ENCODE results near the gene XXYLT1. TPM values are rescaled to one million over a fixed set of nuclear protein-coding genes. Genes with fewer than 3 reads are reported as not detected.

Gene XXYLT1
- total and polyA plus RNA-seq, 9 of the 15 experiments (the other 6 are each of a cell fraction or from before 2014, with no cell fraction given) = 1.9 to 18.9 (median 15.0) TPM

- no peak for TF ChIP-seq AFF1 (IDR thresholded peaks at IDR 0.05; ENCODE audit: low read depth in 1 of 2, partially characterized antibody in 2 of 2)
- no peak for TF ChIP-seq ZNF707 (CRISPR knock-in tag; conservative IDR thresholded peaks at IDR 0.05)
- TF ChIP-seq FOXJ3 (CRISPR knock-in tag; IDR thresholded peaks at IDR 0.05) = no peak
- no peak for TF ChIP-seq ZNF23 (CRISPR knock-in tag; IDR thresholded peaks at IDR 0.05)
- TF ChIP-seq ZBTB2 (IDR thresholded peaks at IDR 0.05) = no peak
- no peak for TF ChIP-seq GTF2F1 (IDR thresholded peaks at IDR 0.05; ENCODE audit: low read depth, low read length)
- no peak for TF ChIP-seq TOE1 (IDR thresholded peaks at IDR 0.05; ENCODE audit: borderline replicate concordance)
- no peak for TF ChIP-seq TOE1 (CRISPR knock-in tag; IDR thresholded peaks at IDR 0.05; ENCODE audit: borderline replicate concordance, low read depth)
- peak; percentile 96 for TF ChIP-seq ZNF175 (CRISPR knock-in tag; IDR thresholded peaks at IDR 0.05; ENCODE audit: low read depth)
- TF ChIP-seq ZNF133 (CRISPR knock-in tag; IDR thresholded peaks at IDR 0.05) = no peak
- TF ChIP-seq ZNF445 (CRISPR knock-in tag; IDR thresholded peaks at IDR 0.05; ENCODE audit: low read depth) = no peak
- TF ChIP-seq E2F6 (IDR thresholded peaks at IDR 0.05; ENCODE audit: borderline replicate concordance in 1 of 2, extremely low read depth in 1 of 2, insufficient read depth in 1 of 2, insufficient read length in 1 of 2, low read depth in 1 of 2, low read length in 1 of 2, poor library complexity in 1 of 2, severe bottlenecking in 1 of 2) = no peak
- TF ChIP-seq ZBTB9 (CRISPR knock-in tag; IDR thresholded peaks at IDR 0.05) = peak; percentile 97
- no peak for TF ChIP-seq NCOA2 (IDR thresholded peaks at IDR 0.05; ENCODE audit: partially characterized antibody in 2 of 2)
- no peak for TF ChIP-seq ZNF184 (CRISPR knock-in tag; IDR thresholded peaks at IDR 0.05)
- no peak for TF ChIP-seq ELK1 (CRISPR knock-in tag; IDR thresholded peaks at IDR 0.05)
- TF ChIP-seq EGR1 (conservative IDR thresholded peaks at IDR 0.05) = no peak
- TF ChIP-seq PHB (CRISPR knock-in tag; IDR thresholded peaks at IDR 0.05) = no peak
- no peak for TF ChIP-seq SLC30A9 (CRISPR knock-in tag; IDR thresholded peaks at IDR 0.05)
These were observed 121.5 kb downstream of the XXYLT1 start (continued) for GRCh38 chr3:195149292-195150030.

Measured in K562 (cell line).